ENCODE measurements around the gene MYO3B. TPM values are rescaled to one million over a fixed set of nuclear protein-coding genes. Genes with fewer than 3 reads are reported as not detected.

The MYO3B gene
- total and polyA plus RNA-seq, 2 of the 8 experiments (the other 6 are each of a cell fraction or from before 2014, with no cell fraction given), result 0.17 to 0.19 TPM

DNA sequence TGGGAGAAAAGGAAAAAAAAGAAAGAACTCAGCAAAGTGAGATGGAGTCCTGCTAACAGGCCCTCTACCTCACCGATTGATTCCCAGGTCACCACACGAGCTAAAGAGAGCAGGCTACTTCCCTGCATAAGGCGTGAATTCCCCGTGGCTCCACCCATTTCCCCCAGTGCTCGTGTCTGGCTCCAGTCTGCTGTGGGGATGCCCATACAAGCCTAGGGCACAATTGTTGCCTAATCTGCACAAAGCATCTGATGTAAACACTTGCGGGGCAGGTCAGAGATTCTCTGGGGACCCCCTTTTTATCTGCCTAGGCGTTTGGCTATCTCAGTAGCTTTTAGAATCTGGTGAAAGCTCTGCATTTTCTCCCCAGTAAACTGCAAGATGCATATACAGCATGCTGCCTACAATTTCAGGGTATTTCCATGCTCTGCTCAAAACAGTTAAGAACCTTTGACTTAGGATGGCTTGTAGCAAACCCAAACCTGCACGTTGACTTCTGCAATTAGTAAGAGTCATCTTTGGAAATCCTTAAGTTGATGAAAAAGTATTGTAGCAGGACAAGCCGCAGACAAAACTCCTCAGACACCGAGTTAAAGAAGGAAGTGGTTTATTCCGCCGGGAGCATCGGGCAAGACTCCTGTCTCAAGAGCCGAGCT, 34.8 kb downstream of the MYO3B start:
- H3K23me2 ChIP-seq (ENCODE audit: low read depth, low read length), result no peaks in the 10 kb centered on the region
- peak overlapping the region; percentile 76 for H4K91ac ChIP-seq (replicated peaks; ENCODE audit: insufficient read length, low read length)
- H3K18ac ChIP-seq (ENCODE audit: extremely low read depth, low read length), result peak overlapping the region; percentile 65; the same call in 1 of the 2 replicates
- H2AK5ac ChIP-seq (ENCODE audit: low read depth, low read length), result no peak overlapping the region
- H2BK120ac ChIP-seq (replicated peaks; ENCODE audit: low read depth, low read length), result peak overlapping the region; percentile 95
- 78% methylated on average over 11 of the region's 14 CpGs; no CpG with 5 or more reads in 1 of the 2 experiments for WGBS, 2 experiments (ENCODE audit: extremely low coverage in 1 of 2, insufficient coverage in 1 of 2, insufficient read length in 1 of 2, insufficient replicate concordance in 2 of 2, low coverage in 1 of 2, low lambda C conversion rate in 2 of 2, missing lambda C conversion rate in 1 of 2)
- H3K4me3 ChIP-seq (ENCODE audit: extremely low read depth in 1 of 4, insufficient read depth in 2 of 4, low read depth in 3 of 4, low read length in 4 of 4), result no peak overlapping the region
- H3K27me3 ChIP-seq (replicated peaks in 1 of 4; ENCODE audit: control insufficient read depth in 3 of 4, extremely low read depth in 1 of 4, insufficient read depth in 3 of 4, low read length in 3 of 4), result no peaks in the 10 kb centered on the region
- no peak overlapping the region for H3K4me2 ChIP-seq (ENCODE audit: insufficient read depth in 1 of 2, low read depth in 2 of 2, low read length in 2 of 2)
- no peak overlapping the region for H3K23ac ChIP-seq (ENCODE audit: insufficient read length)
- peak overlapping the region; percentile 10; the same call in 1 of the 2 replicates for H2BK12ac ChIP-seq (ENCODE audit: low read depth, low read length)
- no peak overlapping the region for H3K14ac ChIP-seq (ENCODE audit: insufficient read length)
- no peak overlapping the region for H3K56ac ChIP-seq (replicated peaks; ENCODE audit: insufficient read length, low read depth, low read length)
- H4K20me1 ChIP-seq (replicated peaks in 1 of 2; ENCODE audit: control insufficient read depth in 1 of 2, insufficient read depth in 2 of 2, low read length in 2 of 2), result no peaks in the 10 kb centered on the region
- no peaks in the 10 kb centered on the region for H3K79me2 ChIP-seq (ENCODE audit: control insufficient read depth in 1 of 2, insufficient read depth in 2 of 2, low read length in 2 of 2)
- H2BK20ac ChIP-seq (ENCODE audit: low read length), result peak overlapping the region; percentile 76
- no peak overlapping the region for H2BK15ac ChIP-seq (ENCODE audit: low read length)
- peaks cover 13 to 25% of the 10 kb centered on the region in 2 experiments; a peak in 3 of 4 replicates for H3K9me3 ChIP-seq (ENCODE audit: insufficient read depth in 2 of 2, low read depth in 1 of 2, low read length in 1 of 2)
- peak overlapping the region; percentile 38; the same call in 1 of the 2 replicates for H2BK5ac ChIP-seq (ENCODE audit: low read depth, low read length)
- no peak overlapping the region for H3K27ac ChIP-seq (ENCODE audit: low read depth, low read length)
- no peak overlapping the region for H3K4ac ChIP-seq (replicated peaks; ENCODE audit: insufficient read length, low read depth, low read length)
- H3K9ac ChIP-seq (replicated peaks in 1 of 4; ENCODE audit: extremely low read depth in 1 of 4, low read depth in 3 of 4, low read length in 3 of 4), result no peak overlapping the region
- CTCF ChIA-PET (ENCODE audit: partially characterized antibody), result interaction anchor here (0.9 to 2.0 kb wide), 2 partner anchors 24 to 230 kb away, joined by 3 to 4 read pairs; no protein-coding TSS in a partner anchor
- POLR2A ChIA-PET (ENCODE audit: partially characterized antibody), result no interaction called here
- FAIRE-seq, result no peak
- no peak overlapping the region for H2AFZ ChIP-seq (ENCODE audit: low read length)
- peaks cover 3 to 27% (median 17%) of the 10 kb centered on the region in 4 experiments; a peak in 6 of 7 replicates for H3K4me1 ChIP-seq (replicated peaks in 1 of 4; ENCODE audit: control insufficient read depth in 3 of 4, insufficient read depth in 4 of 4, low read length in 3 of 4)
- no peak for DNase-seq (ENCODE audit: low read depth in 1 of 2, low spot score in 2 of 2)
- no peaks in the 10 kb centered on the region for H3K79me1 ChIP-seq (ENCODE audit: low read depth, low read length)
- peak overlapping the region; percentile 33 for H4K5ac ChIP-seq (ENCODE audit: insufficient read length, low read depth, low read length)
- H3K36me3 ChIP-seq (ENCODE audit: control insufficient read depth in 2 of 4, insufficient read depth in 4 of 4, low read length in 3 of 4), result peaks cover 0 to 7% (median 0%) of the 10 kb centered on the region in 4 experiments; a peak in 2 of 8 replicates
- TF ChIP-seq, protein P1, sequence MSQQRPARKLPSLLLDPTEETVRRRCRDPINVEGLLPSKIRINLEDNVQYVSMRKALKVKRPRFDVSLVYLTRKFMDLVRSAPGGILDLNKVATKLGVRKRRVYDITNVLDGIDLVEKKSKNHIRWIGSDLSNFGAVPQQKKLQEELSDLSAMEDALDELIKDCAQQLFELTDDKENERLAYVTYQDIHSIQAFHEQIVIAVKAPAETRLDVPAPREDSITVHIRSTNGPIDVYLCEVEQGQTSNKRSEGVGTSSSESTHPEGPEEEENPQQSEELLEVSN (IDR thresholded peaks at IDR 0.05), result no peak
- TF ChIP-seq BACH1 (IDR thresholded peaks at IDR 0.05; ENCODE audit: low read length), result no peak
- TF ChIP-seq TAF1 (IDR thresholded peaks at IDR 0.05; ENCODE audit: low read depth, low read length), result no peak
- TF ChIP-seq MAFK (IDR thresholded peaks at IDR 0.05; ENCODE audit: low read depth, low read length), result no peak
- no peak for TF ChIP-seq RBBP5 (IDR thresholded peaks at IDR 0.05; ENCODE audit: borderline replicate concordance, low read depth, low read length)
- TF ChIP-seq CEBPB (IDR thresholded peaks at IDR 0.05; ENCODE audit: low read depth, low read length), result no peak
- TF ChIP-seq GTF2F1 (IDR thresholded peaks at IDR 0.05; ENCODE audit: borderline replicate concordance, low read depth, low read length), result no peak
- no peak for TF ChIP-seq HDAC2 (IDR thresholded peaks at IDR 0.05; ENCODE audit: borderline replicate concordance in 1 of 2, low read depth in 2 of 2, low read length in 2 of 2)
- TF ChIP-seq SAP30 (IDR thresholded peaks at IDR 0.05; ENCODE audit: insufficient read depth, insufficient replicate concordance, low read length), result no peak
- TF ChIP-seq TCF12 (IDR thresholded peaks at IDR 0.05; ENCODE audit: low read depth, low read length), result no peak
- no peak overlapping the region; the same call in 1 of the 2 replicates for H4K8ac ChIP-seq (ENCODE audit: extremely low read depth, insufficient read depth, low read length)
